ENCODE measurements around the gene PIP5K1C. TPM values are rescaled to one million over a fixed set of nuclear protein-coding genes. Genes with fewer than 3 reads are reported as not detected.
A peak's percentile ranks its signal among the peaks of the same experiment; 100 is the strongest.

The PIP5K1C gene
- total RNA-seq, 4 donors from 2014 or later: 25.4 to 91.1 (median 36.4) TPM

DNA sequence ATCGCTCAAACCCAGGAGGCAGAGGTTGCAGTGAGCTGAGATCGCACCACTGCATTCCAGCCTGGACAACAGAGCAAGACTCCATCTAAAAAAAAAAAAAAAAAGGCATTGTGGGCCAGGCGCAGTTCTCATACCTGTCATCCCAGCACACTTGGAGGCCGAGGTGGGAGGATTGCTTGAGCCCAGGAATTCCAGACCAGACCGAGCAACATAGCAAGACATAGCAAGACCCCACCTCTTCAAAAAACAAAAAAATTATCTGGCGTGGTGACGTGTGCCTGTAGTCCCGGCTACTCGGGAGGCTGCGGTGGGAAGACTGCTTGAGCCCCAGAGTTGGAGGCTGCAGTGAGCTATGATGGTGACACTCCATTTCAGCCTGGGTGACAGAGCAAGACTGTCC is 18.0 kb downstream of the PIP5K1C start:
- H3K36me3 ChIP-seq: no peaks in the 10 kb centered on the region
- TF ChIP-seq EP300 (IDR thresholded peaks at IDR 0.05; ENCODE audit: low read depth): no peak
- no peak for TF ChIP-seq CTCF (IDR thresholded peaks at IDR 0.05)
- no peak for TF ChIP-seq POLR2AphosphoS5 (IDR thresholded peaks at IDR 0.05)
- no peak for TF ChIP-seq POLR2A (IDR thresholded peaks at IDR 0.05)
- no peaks in the 10 kb centered on the region for H3K9me3 ChIP-seq
- DNase-seq: no peak
- H3K27ac ChIP-seq: peak overlapping the region in 3 of 4 donors; percentile 23 to 65 (median 43)
- no peak overlapping the region for H3K4me3 ChIP-seq
- H3K27me3 ChIP-seq: no peaks in the 10 kb centered on the region
- WGBS, 2 donors (ENCODE audit: low coverage in 1 of 2): 88 to 96% methylated on average over 5 to 10 of the region's 10 CpGs
- H3K4me1 ChIP-seq: peaks cover 2 to 21% (median 10%) of the 10 kb centered on the region in 4 donors
- in situ Hi-C loops (cut with MboI; ENCODE audit: low pct_ligation_motif_present in 1 of 4, low pct_unique_long_range_greater_than_20kb in 1 of 4, low sequenced_read_pairs in 3 of 4) (no loop called here), intact Hi-C loops (cut with DNase I; ENCODE audit: low total_unique reads) (no loop called here)

GRCh38 chr19:3680939-3681338 is 19.3 kb downstream of the PIP5K1C start:
- Histone ChIP-seq H3K27me3 (no peaks in the 10 kb centered on the region), H3K4me1 (peaks cover 0 to 12% (median 4%) of the 10 kb centered on the region in 4 donors), H3K4me3 (no peak overlapping the region), H3K9me3 (no peaks in the 10 kb centered on the region), H3K36me3 (no peaks in the 10 kb centered on the region), H3K27ac (no peak overlapping the region)
- intact Hi-C loops (cut with DNase I; ENCODE audit: low total_unique reads): no loop called here
- in situ Hi-C loops (cut with MboI; ENCODE audit: low pct_ligation_motif_present in 1 of 4, low pct_unique_long_range_greater_than_20kb in 1 of 4, low sequenced_read_pairs in 3 of 4): no loop called here
- TF ChIP-seq EP300 (IDR thresholded peaks at IDR 0.05; ENCODE audit: low read depth): no peak
- TF ChIP-seq CTCF (IDR thresholded peaks at IDR 0.05): no peak
- TF ChIP-seq POLR2A (IDR thresholded peaks at IDR 0.05): no peak
- no peak for TF ChIP-seq POLR2AphosphoS5 (IDR thresholded peaks at IDR 0.05)
- 76 to 95% methylated on average over 3 to 12 of the region's 12 CpGs for WGBS, 2 donors (ENCODE audit: low coverage in 1 of 2)
- no peak for DNase-seq

DNA sequence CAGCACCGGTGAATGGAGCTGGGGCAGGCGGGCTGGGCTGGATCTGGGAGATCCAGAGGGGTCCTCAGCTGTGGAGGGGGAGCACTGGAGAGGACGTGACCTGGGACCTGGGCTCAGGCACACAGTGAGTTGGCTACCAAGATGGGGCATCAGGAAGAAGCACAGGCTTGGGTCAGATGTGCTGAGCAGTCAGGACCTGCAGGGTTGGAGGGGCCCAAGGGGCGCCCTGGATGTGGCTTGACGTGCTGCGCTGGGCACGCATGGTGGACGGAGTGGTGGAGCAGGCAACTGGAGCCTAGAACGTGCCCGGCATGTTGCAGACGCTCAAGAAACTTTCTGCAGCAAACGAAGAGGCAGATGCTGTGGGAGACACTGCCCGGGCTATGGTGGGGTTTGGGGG is 20.7 kb downstream of the PIP5K1C start:
- TF ChIP-seq EP300 (IDR thresholded peaks at IDR 0.05; ENCODE audit: low read depth): no peak
- no peak for TF ChIP-seq POLR2AphosphoS5 (IDR thresholded peaks at IDR 0.05)
- TF ChIP-seq CTCF (IDR thresholded peaks at IDR 0.05): no peak
- no peak for TF ChIP-seq POLR2A (IDR thresholded peaks at IDR 0.05)
- in situ Hi-C loops (cut with MboI; ENCODE audit: low pct_ligation_motif_present in 1 of 4, low pct_unique_long_range_greater_than_20kb in 1 of 4, low sequenced_read_pairs in 3 of 4): no loop called here
- no peak overlapping the region for H3K4me3 ChIP-seq
- no peaks in the 10 kb centered on the region for H3K27me3 ChIP-seq
- intact Hi-C loops (cut with DNase I; ENCODE audit: low total_unique reads): no loop called here
- no peaks in the 10 kb centered on the region for H3K36me3 ChIP-seq
- H3K27ac ChIP-seq: no peak overlapping the region
- peaks cover 0 to 8% (median 2%) of the 10 kb centered on the region in 4 donors for H3K4me1 ChIP-seq
- no peaks in the 10 kb centered on the region for H3K9me3 ChIP-seq
- no peak for DNase-seq
- 97% methylated on average over 13 of the region's 13 CpGs; no CpG with 5 or more reads in 1 of the 2 donors for WGBS, 2 donors (ENCODE audit: low coverage in 1 of 2)

- 91% methylated on average over 11 of the region's 12 CpGs; no CpG with 5 or more reads in 1 of the 2 donors for WGBS, 2 donors (ENCODE audit: low coverage in 1 of 2)
- intact Hi-C loops (cut with DNase I; ENCODE audit: low total_unique reads): no loop called here
Observed at GRCh38 chr19:3679138-3679537, 21.1 kb downstream of the PIP5K1C start.

More at GRCh38 chr19:3679138-3679537, 21.1 kb downstream of the PIP5K1C start:
- H3K4me3 ChIP-seq: no peak overlapping the region
- no peaks in the 10 kb centered on the region for H3K27me3 ChIP-seq
- TF ChIP-seq EP300 (IDR thresholded peaks at IDR 0.05; ENCODE audit: low read depth) (no peak), CTCF (IDR thresholded peaks at IDR 0.05) (no peak), POLR2AphosphoS5 (IDR thresholded peaks at IDR 0.05) (no peak), POLR2A (IDR thresholded peaks at IDR 0.05) (no peak)
- peaks cover 0 to 8% (median 2%) of the 10 kb centered on the region in 4 donors for H3K4me1 ChIP-seq
- no peaks in the 10 kb centered on the region for H3K36me3 ChIP-seq
- in situ Hi-C loops (cut with MboI; ENCODE audit: low pct_ligation_motif_present in 1 of 4, low pct_unique_long_range_greater_than_20kb in 1 of 4, low sequenced_read_pairs in 3 of 4): no loop called here
- no peak overlapping the region for H3K27ac ChIP-seq
- no peak for DNase-seq
- H3K9me3 ChIP-seq: no peaks in the 10 kb centered on the region
